Endothelial cell of umbilical vein (primary cell): ENCODE results near the gene NEO1. TPM values are rescaled to one million over a fixed set of nuclear protein-coding genes. Genes with fewer than 3 reads are reported as not detected.

ENCODE experiments used
- BruUV-seq: library from RNA; stranded (reverse); fragments of 400-500 nt; replicated peaks from 2 replicates; lab custom pipeline; 2021; lab: Mats Ljungman, UMichigan
- CTCF ChIA-PET: fragments of 300-600, 350-600 bp; sonication (Branson Sonifier 250); formaldehyde crosslinking; loops from one replicate; lab custom pipeline; 2021; ENCODE audit warnings: antibody characterized with exemption, inconsistent platforms; lab: Charles Lee
- POLR2A ChIA-PET: fragments of 300-600, 350-600 bp; sonication (Branson Sonifier 250); formaldehyde crosslinking; loops from one replicate; lab custom pipeline; 2021; ENCODE audit warnings: antibody characterized with exemption, inconsistent platforms; lab: Charles Lee
- DNase-seq: peaks from one replicate; pipeline ENCODE4 v3.0.0-alpha.2; 2011; ENCODE audit warnings: low read depth, low spot score
- FAIRE-seq: peaks from 2 replicates; lab custom pipeline; 2011; peaks lifted over from hg19 to GRCh38; lab: Jason Lieb, UNC
- H2AFZ ChIP-seq: 2 replicates; pipeline ENCODE4 v1.6.0; 2012; ENCODE audit warnings: low read depth, low read length, control low read depth, inconsistent platforms
- H3K27ac ChIP-seq: 2 replicates; pipeline ENCODE4 v1.5.1; 2011; ENCODE audit warnings: low read depth, mild to moderate bottlenecking, control low read depth, low read length, moderate library complexity; ENCODE audit not compliant: insufficient read depth
- H3K27me3 ChIP-seq, 2 experiments: 2 replicates each; pipeline versions ENCODE4 v1.6.0 to v1.6.1; 2011; ENCODE audit warnings: low read length in 2 of 2, mixed read lengths in 1 of 2; ENCODE audit not compliant: control insufficient read depth in 2 of 2, insufficient read depth in 2 of 2
- H3K36me3 ChIP-seq, 2 experiments: 2 replicates in 1 of 2; 3 replicates in 1 of 2; pipeline ENCODE4 v1.5.1; 2011; ENCODE audit warnings: low read length in 2 of 2, mild to moderate bottlenecking in 1 of 2, moderate library complexity in 1 of 2; ENCODE audit not compliant: control insufficient read depth in 2 of 2, insufficient read depth in 2 of 2; ENCODE audit errors: extremely low read depth in 1 of 2
- H3K4me1 ChIP-seq: 3 replicates; pipeline ENCODE4 v1.5.1; 2011; ENCODE audit warnings: mild to moderate bottlenecking, low read length; ENCODE audit not compliant: control insufficient read depth, insufficient read depth; ENCODE audit errors: extremely low read depth
- H3K4me2 ChIP-seq: 2 replicates; pipeline ENCODE4 v1.6.1; 2011; ENCODE audit warnings: low read length, control low read depth, mixed read lengths; ENCODE audit not compliant: insufficient read depth
- H3K4me3 ChIP-seq, 3 experiments: fragments of 200-600 bp in 1 of 3; sonication (generic), shearing (Covaris generic) in 1 of 3; replicated peaks in 1 of 3; 2 replicates each; pipeline ENCODE4 v1.5.1; 2011 to 2016; ENCODE audit warnings: control low read depth in 3 of 3, low read length in 3 of 3, mild to moderate bottlenecking in 2 of 3, inconsistent platforms in 1 of 3, low read depth in 1 of 3, moderate library complexity in 1 of 3; ENCODE audit not compliant: insufficient read depth in 1 of 3
- H3K79me2 ChIP-seq: 2 replicates; pipeline ENCODE4 v1.6.0; 2012; ENCODE audit warnings: low read length, inconsistent platforms; ENCODE audit not compliant: control insufficient read depth, insufficient read depth
- H3K9ac ChIP-seq: replicated peaks from 2 replicates; pipeline ENCODE3; 2011; ENCODE audit warnings: low read length, control low read depth; ENCODE audit not compliant: insufficient read depth; ENCODE audit errors: extremely low read depth
- H3K9me1 ChIP-seq: replicated peaks from 3 replicates; pipeline ENCODE4 v1.6.0; 2011; ENCODE audit warnings: mild to moderate bottlenecking, low read length; ENCODE audit not compliant: control insufficient read depth, insufficient read depth; ENCODE audit errors: extremely low read depth
- H3K9me3 ChIP-seq: replicated peaks from 2 replicates; pipeline ENCODE4 v1.5.1; 2012; ENCODE audit warnings: low read length, inconsistent platforms; ENCODE audit not compliant: control insufficient read depth, insufficient read depth
- H4K20me1 ChIP-seq: replicated peaks from 2 replicates; pipeline ENCODE3; 2011; ENCODE audit warnings: mild to moderate bottlenecking, low read length; ENCODE audit not compliant: control insufficient read depth, insufficient read depth; ENCODE audit errors: extremely low read depth
- CTCF ChIP-seq, 2 donors: IDR thresholded peaks; 1 replicate in 1 of 2; 2 replicates in 1 of 2; pipeline ENCODE4 v1.5.1; 2011; ENCODE audit warnings: low read length in 2 of 2, mild to moderate bottlenecking in 2 of 2, moderate library complexity in 2 of 2, control low read depth in 1 of 2, inconsistent platforms in 1 of 2, low read depth in 1 of 2; ENCODE audit not compliant: insufficient read depth in 1 of 2; ENCODE audit errors: extremely low read depth in 1 of 2
- EZH2 ChIP-seq: IDR thresholded peaks from 2 replicates; pipeline ENCODE4 v1.6.1; 2012; ENCODE audit warnings: borderline replicate concordance, low read depth, mild to moderate bottlenecking, moderate library complexity, low read length, inconsistent platforms; ENCODE audit not compliant: severe bottlenecking
- GATA2 ChIP-seq: IDR thresholded peaks from 2 replicates; pipeline ENCODE4 v1.7.0; 2011; ENCODE audit warnings: low read depth, mild to moderate bottlenecking, moderate library complexity, mixed read lengths, low read length; ENCODE audit not compliant: insufficient read length, insufficient read depth
- MAX ChIP-seq: IDR thresholded peaks from 2 replicates; pipeline ENCODE4 v1.6.1; 2011; ENCODE audit not compliant: insufficient read depth, insufficient read length
- POLR2A ChIP-seq: IDR thresholded peaks from 2 replicates; pipeline ENCODE4 v1.6.1; 2012; ENCODE audit warnings: low read depth, mild to moderate bottlenecking, control low read depth, low read length
- dilution Hi-C: fragments of 300-500 bp; cut with MboI; formaldehyde crosslinking; loops from one replicate; pipeline ENCODE4 v1.15.0; 2019; ENCODE audit warnings: low sequenced_read_pairs; ENCODE audit not compliant: extremely low pct_ligation_motif_present
- intact Hi-C: fragments of 100-400 bp; cut with micrococcal nuclease; formaldehyde crosslinking; loops from one replicate; pipeline ENCODE4 v1.10.0; 2022
- polyA plus RNA-seq, 4 experiments: library from polyadenylated mRNA; depleted of rRNA in 3 of 4; stranded (reverse) in 3 of 4; unstranded in 1 of 4; fragments of >200 nt; gene quantifications; 2 replicates each; pipeline versions ENCODE4 v1.2.1 to v1.2.3, GENCODE V29; 2011 to 2012; ENCODE audit warnings: missing spikeins in 1 of 4
- total RNA-seq: library from RNA; stranded (reverse); gene quantifications from 2 replicates; pipeline ENCODE4 v1.2.3, GENCODE V29; 2021

Gene NEO1
- total and polyA plus RNA-seq, 2 donors (not counting 3 experiments of a cell fraction or from before 2014, with no cell fraction given), result 0.12 to 0.35 TPM

DNA sequence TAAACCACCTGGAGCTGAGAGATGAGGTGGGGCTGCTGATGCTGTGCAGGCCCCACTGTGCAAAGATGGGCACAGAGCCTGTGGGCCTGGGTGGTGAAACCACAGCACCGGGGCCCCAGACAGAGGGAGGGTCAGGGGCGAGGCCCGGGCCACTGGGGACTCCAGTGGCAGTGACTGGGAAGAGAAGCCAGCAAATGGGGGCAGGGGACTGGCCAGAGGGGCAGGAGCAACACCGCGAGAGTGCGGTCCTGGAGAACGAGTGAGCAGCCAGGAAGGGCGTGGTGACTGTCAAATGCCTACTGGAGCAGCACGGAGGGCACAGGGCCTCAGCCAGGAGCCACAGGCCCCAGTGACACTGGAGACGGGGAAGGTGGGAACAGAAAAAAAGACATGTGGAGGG, 276.7 kb downstream of the NEO1 start:
- TF ChIP-seq POLR2A (no peak), GATA2 (no peak), MAX (no peak), EZH2 (no peak), CTCF (IDR thresholded peaks at IDR 0.05; ENCODE audit: extremely low read depth in 1 of 2, insufficient read depth in 1 of 2, low read depth in 1 of 2, low read length in 2 of 2) (no peak)
- no peak overlapping the region for H3K9ac ChIP-seq
- H3K4me2 ChIP-seq, result no peak overlapping the region
- no peak overlapping the region for H3K4me3 ChIP-seq
- dilution Hi-C loops, result no loop called here
- CTCF ChIA-PET, result no interaction called here
- no peak for DNase-seq
- no peaks in the 10 kb centered on the region for H3K79me2 ChIP-seq
- H3K27me3 ChIP-seq, result no peaks in the 10 kb centered on the region
- FAIRE-seq, result no peak
- POLR2A ChIA-PET, result no interaction called here
- H3K27ac ChIP-seq, result no peak overlapping the region
- H4K20me1 ChIP-seq, result no peaks in the 10 kb centered on the region
- no peaks in the 10 kb centered on the region for H3K36me3 ChIP-seq
- H3K9me1 ChIP-seq, result no peaks in the 10 kb centered on the region
- intact Hi-C loops, result no loop called here
- BruUV-seq, result no TSS peak
- H2AFZ ChIP-seq, result no peak overlapping the region
- no peaks in the 10 kb centered on the region for H3K9me3 ChIP-seq
- no peaks in the 10 kb centered on the region for H3K4me1 ChIP-seq
